NCI-H460 (cell line): Measurements from ENCODE around the gene SOCS6. TPM values are rescaled to one million over a fixed set of nuclear protein-coding genes. Genes with fewer than 3 reads are reported as not detected.

Experiments used
- DNase-seq: peaks from one replicate; pipeline ENCODE4 v3.0.0-alpha.2; 2016; ENCODE audit warnings: low read depth; ENCODE audit errors: extremely low read depth
- total RNA-seq: library from RNA; depleted of rRNA; stranded (reverse); fragments of >200 nt; shearing (Covaris generic); gene quantifications from 2 replicates; pipeline ENCODE4 v1.2.3, GENCODE V29; 2014

SOCS6 gene
- total RNA-seq, 1 experiment from 2014 or later = 22.4 TPM

- DNase-seq = no peak
Measured at GRCh38 chr18:70287731-70288130, 1.1 kb upstream of the SOCS6 start.

GRCh38 chr18:70288171-70288850, 534 bp upstream of the SOCS6 start:
- DNase-seq = no peak

GRCh38 chr18:70289351-70290312, 787 bp downstream of the SOCS6 start:
- DNase-seq = peak; percentile 8

GRCh38 chr18:70290482-70291294, 1.8 kb downstream of the SOCS6 start:
- DNase-seq = no peak

- DNase-seq = no peak
Measured at GRCh38 chr18:70291295-70291574, 2.4 kb downstream of the SOCS6 start.

GRCh38 chr18:70292628-70293027, 3.8 kb downstream of the SOCS6 start:
- no peak for DNase-seq

- no peak for DNase-seq
Measured at GRCh38 chr18:70293166-70293565, 4.3 kb downstream of the SOCS6 start.

- no peak for DNase-seq
Measured at GRCh38 chr18:70294471-70295191, 5.8 kb downstream of the SOCS6 start.

GRCh38 chr18:70295192-70296188, 6.6 kb downstream of the SOCS6 start:
- no peak for DNase-seq

- no peak for DNase-seq
Measured at GRCh38 chr18:70296289-70296688, 7.4 kb downstream of the SOCS6 start.

- no peak for DNase-seq
Measured at GRCh38 chr18:70296781-70297180, 7.9 kb downstream of the SOCS6 start.

- no peak for DNase-seq
Measured at GRCh38 chr18:70299393-70299792, 10.5 kb downstream of the SOCS6 start.

GRCh38 chr18:70301667-70302066, 12.8 kb downstream of the SOCS6 start:
- no peak for DNase-seq

GRCh38 chr18:70308555-70309294, 19.9 kb downstream of the SOCS6 start:
- no peak for DNase-seq

GRCh38 chr18:70310560-70311320, 21.9 kb downstream of the SOCS6 start:
- no peak for DNase-seq

- no peak for DNase-seq
Measured at GRCh38 chr18:70311726-70312125, 22.9 kb downstream of the SOCS6 start.

- DNase-seq = no peak
Measured at GRCh38 chr18:70313640-70314039, 24.8 kb downstream of the SOCS6 start.
